IMR-90 (cell line): Measurements from ENCODE around the gene CHPT1. TPM values are rescaled to one million over a fixed set of nuclear protein-coding genes. Genes with fewer than 3 reads are reported as not detected.

Experiments used
- ATAC-seq: fragments of 200-7000 bp; cut with Tn5 transposase; 2 replicates; pipeline ENCODE4 v1.9.1; 2020; ENCODE audit warnings: low read depth, mild to moderate bottlenecking, moderate library complexity
- BruUV-seq: library from RNA; stranded (reverse); fragments of 400-500 nt; replicated peaks from 2 replicates; lab custom pipeline; 2021; lab: Mats Ljungman, UMichigan
- CTCF ChIA-PET: fragments of 300-600 bp; formaldehyde crosslinking; extraction: SDS; loops from one replicate; lab custom pipeline; 2021; ENCODE audit warnings: antibody characterized with exemption; lab: Yijun Ruan, JAX
- POLR2A ChIA-PET: fragments of 300-600 bp; sonication (Branson Sonifier 250); formaldehyde crosslinking; loops from one replicate; lab custom pipeline; 2022; ENCODE audit warnings: antibody characterized with exemption; ENCODE audit not compliant: unreplicated experiment; lab: Charles Lee
- DNase-seq: peaks from one replicate; pipeline ENCODE4 v3.0.0; 2013
- H2AFZ ChIP-seq: replicated peaks from 2 replicates; pipeline ENCODE3; 2013; ENCODE audit warnings: low read length, mild to moderate bottlenecking; ENCODE audit not compliant: poor library complexity
- H2AK5ac ChIP-seq: 2 replicates; pipeline ENCODE4 v1.6.1; 2013; ENCODE audit warnings: low read depth, low read length, inconsistent platforms
- H2AK9ac ChIP-seq: replicated peaks from 2 replicates; pipeline ENCODE3; 2013; ENCODE audit warnings: mild to moderate bottlenecking, low read depth, low read length, moderate library complexity; ENCODE audit not compliant: poor library complexity
- H2BK120ac ChIP-seq: 2 replicates; pipeline ENCODE4 v1.6.1; 2013; ENCODE audit warnings: low read depth, low read length, inconsistent platforms
- H2BK15ac ChIP-seq: 3 replicates; pipeline ENCODE4 v1.6.1; 2013; ENCODE audit warnings: low read depth, low read length, inconsistent platforms
- H2BK20ac ChIP-seq: 2 replicates; pipeline ENCODE4 v1.6.1; 2013; ENCODE audit warnings: low read depth, mild to moderate bottlenecking, inconsistent platforms, low read length, moderate library complexity
- H2BK5ac ChIP-seq: 2 replicates; pipeline ENCODE4 v1.6.1; 2013; ENCODE audit warnings: mild to moderate bottlenecking, low read depth, low read length, inconsistent platforms; ENCODE audit not compliant: poor library complexity, severe bottlenecking
- H3K14ac ChIP-seq: replicated peaks from 2 replicates; pipeline ENCODE4 v1.6.1; 2013; ENCODE audit warnings: low read depth, low read length, inconsistent platforms
- H3K18ac ChIP-seq: 2 replicates; pipeline ENCODE4 v1.6.1; 2013; ENCODE audit warnings: low read depth, low read length, control low read depth
- H3K23ac ChIP-seq: 2 replicates; pipeline ENCODE4 v1.6.1; 2013; ENCODE audit warnings: low read depth, low read length, inconsistent platforms
- H3K27ac ChIP-seq: 2 replicates; pipeline ENCODE4 v1.5.1; 2013; ENCODE audit warnings: mild to moderate bottlenecking, control low read depth, low read length; ENCODE audit not compliant: insufficient read depth
- H3K27me3 ChIP-seq: 2 replicates; pipeline ENCODE4 v1.6.1; 2013; ENCODE audit warnings: low read length; ENCODE audit not compliant: control insufficient read depth, insufficient read depth
- H3K36me3 ChIP-seq: 2 replicates; pipeline ENCODE4 v1.6.1; 2013; ENCODE audit warnings: low read length, mixed read lengths; ENCODE audit not compliant: control insufficient read depth, insufficient read depth
- H3K4ac ChIP-seq: 2 replicates; pipeline ENCODE4 v1.6.1; 2013; ENCODE audit warnings: low read depth, low read length, inconsistent platforms
- H3K4me1 ChIP-seq: 2 replicates; pipeline ENCODE4 v1.6.1; 2013; ENCODE audit warnings: low read length, mixed read lengths; ENCODE audit not compliant: control insufficient read depth, insufficient read depth
- H3K4me2 ChIP-seq: 2 replicates; pipeline ENCODE4 v1.6.1; 2013; ENCODE audit warnings: low read depth, mild to moderate bottlenecking, control low read depth, low read length, moderate library complexity
- H3K4me3 ChIP-seq: 2 replicates; pipeline ENCODE4 v1.5.1; 2013; ENCODE audit warnings: low read depth, mild to moderate bottlenecking, control low read depth, low read length, moderate library complexity; ENCODE audit not compliant: insufficient read depth
- H3K56ac ChIP-seq: 2 replicates; pipeline ENCODE4 v1.6.1; 2013; ENCODE audit warnings: low read length, inconsistent platforms; ENCODE audit not compliant: insufficient read depth; ENCODE audit errors: extremely low read depth
- H3K79me1 ChIP-seq, 2 experiments: 2 replicates each; pipeline ENCODE4 v1.6.1; 2013; ENCODE audit warnings: low read length in 2 of 2, inconsistent platforms in 1 of 2, low read depth in 1 of 2
- H3K9ac ChIP-seq: 2 replicates; pipeline ENCODE4 v1.6.1; 2013; ENCODE audit warnings: low read depth, low read length, control low read depth
- H3K9me1 ChIP-seq: 2 replicates; pipeline ENCODE4 v1.6.1; 2013; ENCODE audit warnings: low read length, inconsistent platforms; ENCODE audit not compliant: insufficient read depth
- H3K9me3 ChIP-seq: 2 replicates; pipeline ENCODE4 v1.6.1; 2013; ENCODE audit warnings: low read length; ENCODE audit not compliant: control insufficient read depth, insufficient read depth
- H4K20me1 ChIP-seq: 2 replicates; pipeline ENCODE4 v1.6.1; 2013; ENCODE audit warnings: low read length, inconsistent platforms; ENCODE audit not compliant: insufficient read depth
- H4K5ac ChIP-seq: 2 replicates; pipeline ENCODE4 v1.6.1; 2013; ENCODE audit warnings: mild to moderate bottlenecking, low read depth, low read length, control low read depth
- H4K8ac ChIP-seq, 2 experiments: 2 replicates each; pipeline ENCODE4 v1.6.1; 2013; ENCODE audit warnings: low read depth in 2 of 2, low read length in 2 of 2, control low read depth in 1 of 2, inconsistent platforms in 1 of 2
- H4K91ac ChIP-seq: 2 replicates; pipeline ENCODE4 v1.6.1; 2013; ENCODE audit warnings: low read depth, low read length, inconsistent platforms; ENCODE audit not compliant: insufficient read depth
- CEBPB ChIP-seq: IDR thresholded peaks from 2 replicates; pipeline ENCODE4 v1.6.1; 2012; ENCODE audit warnings: low read depth, low read length, improper control_type of control experiment
- CHD1 ChIP-seq: IDR thresholded peaks from 2 replicates; pipeline ENCODE4 v1.6.1; 2012; ENCODE audit warnings: low read depth, low read length, improper control_type of control experiment
- ELK1 ChIP-seq: fragments of 150-350 bp; IDR thresholded peaks from 2 replicates; pipeline ENCODE4 v1.6.1; 2016; ENCODE audit warnings: low read depth, mild to moderate bottlenecking, low read length, moderate library complexity, borderline replicate concordance
- FOS ChIP-seq: fragments of 150-350 bp; IDR thresholded peaks from 2 replicates; pipeline ENCODE4 v1.6.1; 2016; ENCODE audit warnings: low read depth, low read length
- MAZ ChIP-seq: IDR thresholded peaks from 2 replicates; pipeline ENCODE4 v1.6.1; 2012; ENCODE audit warnings: low read depth, mild to moderate bottlenecking, low read length, improper control_type of control experiment, moderate library complexity, borderline replicate concordance
- POLR2A ChIP-seq: IDR thresholded peaks from 2 replicates; pipeline ENCODE4 v1.6.1; 2012; ENCODE audit warnings: mild to moderate bottlenecking, low read depth, low read length
- RAD21 ChIP-seq: IDR thresholded peaks from 2 replicates; pipeline ENCODE4 v1.6.1; 2012; ENCODE audit warnings: low read length, improper control_type of control experiment
- RFX5 ChIP-seq: IDR thresholded peaks from 2 replicates; pipeline ENCODE4 v1.8.0; 2012; ENCODE audit warnings: low read depth, mild to moderate bottlenecking, low read length, moderate library complexity
- USF2 ChIP-seq: fragments of 150-350 bp; IDR thresholded peaks from 2 replicates; pipeline ENCODE4 v1.6.1; 2017; ENCODE audit warnings: mild to moderate bottlenecking, antibody characterized with exemption, low read length, low read depth
- WGBS, 2 experiments: methylation state at CpG; one replicate each; pipeline versions ENCODE4 v1.1.5 to v1.1.7; 2013; ENCODE audit warnings: missing lambda C conversion rate in 2 of 2; ENCODE audit not compliant: insufficient read length in 1 of 2; ENCODE audit errors: extremely low coverage in 2 of 2; 5-methylcytosine and 5-hydroxymethylcytosine counted together
- dilution Hi-C: fragments of 300-500 bp; cut with HindIII; formaldehyde crosslinking; loops from one replicate; pipeline ENCODE4 v1.14.3; 2018; ENCODE audit warnings: low sequenced_read_pairs; ENCODE audit not compliant: unreplicated experiment
- in situ Hi-C: fragments of 300-500 bp; cut with MboI; formaldehyde crosslinking; loops from 3 replicates; pipeline ENCODE4 v1.14.3; 2019; ENCODE audit warnings: low sequenced_read_pairs, inconsistent platforms, mixed read lengths
- intact Hi-C: fragments of 100-400 bp; cut with micrococcal nuclease; formaldehyde crosslinking; loops from 2 replicates; pipeline ENCODE4 v1.10.0; 2022
- polyA plus RNA-seq, 3 experiments: library from polyadenylated mRNA; depleted of rRNA; stranded (reverse); fragments of >200 nt; gene quantifications; 2 replicates each; pipeline ENCODE4 v1.2.3, GENCODE V29; 2012; ENCODE audit warnings: low replicate concordance in 1 of 3
- total RNA-seq: library from RNA; depleted of rRNA; stranded (reverse); fragments of >200 nt; gene quantifications from 2 replicates; pipeline ENCODE4 v1.2.3, GENCODE V29; 2012

CHPT1 gene
- total and polyA plus RNA-seq, 2 of the 4 experiments (the other 2 are of a cell fraction): 8.1 to 11.7 TPM

- no peak overlapping the region for H3K18ac ChIP-seq
- ATAC-seq (no peak), DNase-seq (no peak)
- WGBS, 2 experiments: no CpG with 5 or more reads among the region's 5 CpGs
- peaks cover 21% of the 10 kb centered on the region for H3K36me3 ChIP-seq
- H3K79me1 ChIP-seq: no peaks in the 10 kb centered on the region
- no peak overlapping the region for H4K5ac ChIP-seq
- H3K14ac ChIP-seq: no peak overlapping the region
- no peaks in the 10 kb centered on the region for H3K9me3 ChIP-seq
- no peak overlapping the region for H2BK120ac ChIP-seq
- no peak overlapping the region for H3K56ac ChIP-seq
- no peak overlapping the region for H3K4ac ChIP-seq
- no peaks in the 10 kb centered on the region for H3K9me1 ChIP-seq
- no peak overlapping the region for H3K9ac ChIP-seq
- intact Hi-C loops: no loop called here
- no peak overlapping the region for H4K8ac ChIP-seq
- no peak overlapping the region for H3K27ac ChIP-seq
- no peak overlapping the region for H2BK15ac ChIP-seq
- no peak overlapping the region for H3K4me2 ChIP-seq
- TF ChIP-seq USF2 (no peak), RAD21 (no peak), MAZ (no peak), CHD1 (no peak), ELK1 (no peak), RFX5 (no peak), CEBPB (no peak), FOS (no peak), POLR2A (no peak)
- no peaks in the 10 kb centered on the region for H4K20me1 ChIP-seq
- dilution Hi-C loops: no loop called here
- POLR2A ChIA-PET: no interaction called here
- H2AFZ ChIP-seq: no peak overlapping the region
- H4K91ac ChIP-seq: no peak overlapping the region
- CTCF ChIA-PET: no interaction called here
- H3K4me3 ChIP-seq: no peak overlapping the region
- H2AK9ac ChIP-seq: no peak overlapping the region
- H3K23ac ChIP-seq: no peak overlapping the region
- H2BK5ac ChIP-seq: no peak overlapping the region
- in situ Hi-C loops: no loop called here
- no TSS peak for BruUV-seq
- no peak overlapping the region for H2AK5ac ChIP-seq
- no peaks in the 10 kb centered on the region for H3K27me3 ChIP-seq
- H3K4me1 ChIP-seq: no peaks in the 10 kb centered on the region
- H2BK20ac ChIP-seq: no peak overlapping the region
Measured at GRCh38 chr12:101740980-101741379, 43.5 kb downstream of the CHPT1 start.
